GM13977 (cell line): ENCODE measurements around the gene LAMA1.

Experiments
- DNase-seq: peaks from one replicate; pipeline ENCODE4 v3.0.0; 2012; ENCODE audit warnings: low spot score
- CTCF ChIP-seq: IDR thresholded peaks from 2 replicates; pipeline ENCODE4 v1.5.1; 2012; ENCODE audit warnings: mild to moderate bottlenecking, control low read depth; ENCODE audit not compliant: insufficient read depth; ENCODE audit errors: extremely low read depth, missing control alignments
- in situ Hi-C: fragments of 300-500 bp; cut with MboI; formaldehyde crosslinking; loops from one replicate; pipeline ENCODE4 v1.12.0; 2022; ENCODE audit warnings: low sequenced_read_pairs, low pct_unique_long_range_greater_than_20kb, mixed read lengths, inconsistent platforms; ENCODE audit not compliant: unreplicated experiment

Gene LAMA1

DNA sequence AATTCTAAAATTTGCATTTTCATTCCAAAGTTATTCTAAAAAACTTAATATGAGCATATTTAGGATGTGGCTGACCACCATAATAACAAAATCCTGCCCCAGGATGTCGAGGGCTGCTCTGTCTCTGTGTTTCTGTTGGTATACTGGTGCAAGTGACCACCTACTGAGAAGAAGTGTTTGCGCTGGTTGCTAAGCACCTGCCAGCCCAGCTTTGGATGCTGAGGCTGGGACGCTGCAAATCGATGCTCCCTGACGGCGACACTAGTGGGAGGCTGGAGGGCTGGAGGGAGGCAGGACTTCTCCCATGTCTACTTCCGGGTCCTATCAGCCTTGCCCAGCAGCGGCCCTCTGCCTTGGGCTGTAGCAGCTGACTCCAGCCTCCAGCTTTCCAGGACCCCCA, 45.0 kb downstream of the LAMA1 start:
- in situ Hi-C loops = no loop called here
- DNase-seq = no peak
- no peak for TF ChIP-seq CTCF

DNA sequence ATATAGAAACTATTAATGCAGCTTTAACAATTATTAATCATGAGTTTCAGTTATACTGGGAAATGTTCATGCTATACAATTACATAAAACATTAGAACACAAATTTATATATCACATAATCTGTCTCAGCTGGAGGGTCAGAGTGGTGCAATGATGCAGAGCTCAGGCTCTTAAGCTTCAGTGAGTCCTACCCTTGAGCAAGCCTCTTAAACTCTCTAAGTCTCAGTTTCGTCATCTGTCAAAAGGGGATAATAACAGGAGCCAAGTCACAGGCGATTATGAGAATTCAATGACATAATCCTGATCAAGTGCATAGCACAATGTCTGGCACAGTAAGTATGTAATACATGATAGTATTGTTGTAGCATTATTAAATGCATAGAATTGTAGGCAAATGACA, 46.0 kb downstream of the LAMA1 start:
- TF ChIP-seq CTCF = no peak
- no peak for DNase-seq
- in situ Hi-C loops = no loop called here

DNA sequence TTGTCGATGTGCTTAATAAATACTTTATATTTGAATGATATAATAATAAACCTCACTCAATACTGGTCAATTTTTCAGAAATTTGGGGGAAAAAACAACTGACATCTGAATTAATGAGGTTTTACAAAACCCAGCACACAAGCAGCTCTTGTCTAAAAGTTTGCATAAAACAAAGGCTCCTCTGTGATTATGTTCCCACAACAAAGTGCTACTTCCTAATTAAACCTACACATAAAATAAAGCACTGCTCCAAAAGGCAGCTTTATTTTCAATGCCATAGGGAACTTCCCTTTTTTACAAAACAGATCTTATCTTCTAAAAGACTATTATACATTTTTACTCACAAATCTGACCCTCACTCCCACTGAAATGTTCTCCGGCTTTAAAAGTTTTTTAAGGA, 47.1 kb downstream of the LAMA1 start:
- in situ Hi-C loops = no loop called here
- no peak for DNase-seq
- no peak for TF ChIP-seq CTCF

DNA sequence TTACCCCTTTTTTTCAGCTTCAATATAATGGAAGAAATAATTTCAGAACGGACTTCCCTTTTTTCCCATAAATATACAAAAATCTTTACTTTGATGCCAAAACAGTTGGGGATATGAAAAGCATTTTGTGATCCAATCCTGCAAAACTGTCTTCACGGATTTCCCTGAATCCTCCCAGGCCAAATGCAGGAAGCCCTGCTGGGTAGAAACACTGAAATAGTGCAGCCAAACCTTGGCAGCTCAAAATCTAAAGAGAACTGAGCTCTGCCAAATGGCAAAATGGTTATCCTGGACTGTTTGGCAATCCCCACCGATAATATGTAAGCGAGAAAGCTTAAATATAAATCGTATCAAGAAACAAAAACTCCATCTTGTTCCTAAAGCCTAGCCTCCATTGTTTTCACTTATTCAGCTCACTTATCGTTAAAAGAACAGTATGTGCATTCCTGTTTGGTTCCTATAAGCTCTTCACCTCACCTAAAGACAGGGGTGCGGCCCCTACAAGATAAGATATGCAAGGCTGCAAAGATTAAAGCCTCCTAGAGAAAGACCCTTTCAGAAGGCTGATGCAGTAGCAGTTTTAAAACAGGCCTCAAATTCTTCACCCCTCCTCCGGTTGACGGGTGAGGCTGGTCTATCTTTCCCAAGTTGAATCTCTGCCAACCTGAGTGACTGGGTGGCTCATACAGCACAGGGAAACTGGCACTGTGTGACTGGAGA, 48.6 kb downstream of the LAMA1 start:
- DNase-seq = no peak
- TF ChIP-seq CTCF = no peak
- in situ Hi-C loops = no loop called here

GRCh38 chr18:7066965-7067555, 50.5 kb downstream of the LAMA1 start:
- TF ChIP-seq CTCF = no peak
- in situ Hi-C loops = no loop called here
- no peak for DNase-seq

GRCh38 chr18:7065736-7066135, 51.9 kb downstream of the LAMA1 start:
- no peak for DNase-seq
- in situ Hi-C loops = no loop called here
- no peak for TF ChIP-seq CTCF
